HG03442 (cell line): Measurements from ENCODE around the gene RIMBP2.

Experiments used
- ATAC-seq: cut with Tn5 transposase; IDR thresholded peaks from one replicate; pipeline ENCODE4 v1.9.1; 2021; ENCODE audit warnings: mild to moderate bottlenecking, moderate library complexity; ENCODE audit not compliant: unreplicated experiment

The RIMBP2 gene

DNA sequence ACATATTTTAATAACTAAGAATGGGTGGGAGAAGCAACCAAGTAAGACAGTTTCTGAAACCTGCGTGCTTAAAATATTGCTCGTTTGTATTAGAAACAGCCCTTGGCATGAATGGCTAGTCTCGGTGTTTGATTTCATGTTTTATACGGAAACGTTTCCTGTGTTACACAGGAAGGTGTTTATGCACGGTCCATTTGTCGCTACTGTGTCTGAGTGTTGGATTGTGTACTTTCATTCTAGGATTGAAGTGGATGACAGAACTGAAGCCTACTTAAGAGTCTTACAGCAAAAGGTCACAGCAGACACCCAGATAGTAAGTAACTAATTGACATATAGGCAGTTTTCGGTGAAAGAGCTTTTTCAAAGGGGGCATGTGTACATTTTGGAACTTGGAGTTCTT is 358.9 kb downstream of the RIMBP2 start:
- no peak for ATAC-seq

DNA sequence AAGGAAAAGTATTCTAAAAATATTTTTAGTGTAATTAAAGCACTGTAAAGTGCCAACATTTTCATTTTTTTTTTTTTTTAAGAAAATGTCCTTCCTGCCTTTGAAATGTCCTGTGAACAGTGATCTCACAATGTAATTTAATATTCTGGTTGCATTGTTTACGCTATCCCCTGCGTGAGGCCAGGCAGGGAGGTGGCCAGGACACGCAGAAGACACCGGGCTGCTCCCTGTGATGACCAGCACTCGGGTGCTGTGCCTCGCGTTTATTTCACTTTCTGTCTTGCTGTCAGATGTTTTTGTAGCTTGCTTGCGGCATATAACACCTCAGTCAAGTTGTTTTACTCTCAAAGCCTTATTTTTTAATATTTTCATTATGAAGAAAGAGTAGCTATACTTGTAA is 359.9 kb downstream of the RIMBP2 start:
- ATAC-seq: no peak

DNA sequence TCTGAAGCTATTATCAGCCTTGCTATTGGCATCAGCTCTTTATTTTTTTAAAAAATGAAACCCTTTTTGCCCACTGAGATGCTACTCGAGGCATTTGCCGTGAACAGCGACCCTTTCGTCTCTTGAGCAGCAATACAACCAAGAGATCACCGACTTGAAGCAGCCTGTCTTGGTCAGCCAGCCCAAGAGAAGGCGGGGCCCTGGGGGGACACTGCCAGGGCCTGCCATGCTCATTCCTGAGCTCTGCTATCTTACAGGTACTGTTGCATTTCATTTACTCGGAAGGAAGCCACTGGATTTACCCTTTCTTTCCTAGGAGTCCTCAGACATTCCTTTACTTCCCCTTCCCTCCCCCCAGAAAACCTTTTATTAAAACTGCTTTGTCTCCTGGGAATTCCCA is 361.7 kb downstream of the RIMBP2 start:
- ATAC-seq: no peak

DNA sequence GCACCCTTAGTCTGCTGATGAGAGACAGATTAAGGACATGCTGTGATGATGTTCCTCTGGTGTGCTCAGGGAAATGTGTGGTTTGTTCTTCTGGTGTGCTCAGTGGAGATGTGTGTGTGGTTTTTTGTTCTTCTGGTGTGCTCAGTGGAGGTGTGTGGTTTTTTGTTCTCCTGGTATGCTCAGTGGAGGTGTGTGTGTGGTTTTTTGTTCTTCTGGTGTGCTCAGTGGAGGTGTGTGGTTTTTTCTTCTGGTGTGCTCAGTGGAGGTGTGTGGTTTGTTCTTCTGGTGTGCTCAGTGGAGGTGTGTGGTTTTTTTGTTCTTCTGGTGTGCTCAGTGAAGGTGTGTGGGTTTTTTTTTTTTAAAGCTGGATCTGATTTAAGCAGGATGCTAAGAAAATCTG is 363.0 kb downstream of the RIMBP2 start:
- no peak for ATAC-seq

DNA sequence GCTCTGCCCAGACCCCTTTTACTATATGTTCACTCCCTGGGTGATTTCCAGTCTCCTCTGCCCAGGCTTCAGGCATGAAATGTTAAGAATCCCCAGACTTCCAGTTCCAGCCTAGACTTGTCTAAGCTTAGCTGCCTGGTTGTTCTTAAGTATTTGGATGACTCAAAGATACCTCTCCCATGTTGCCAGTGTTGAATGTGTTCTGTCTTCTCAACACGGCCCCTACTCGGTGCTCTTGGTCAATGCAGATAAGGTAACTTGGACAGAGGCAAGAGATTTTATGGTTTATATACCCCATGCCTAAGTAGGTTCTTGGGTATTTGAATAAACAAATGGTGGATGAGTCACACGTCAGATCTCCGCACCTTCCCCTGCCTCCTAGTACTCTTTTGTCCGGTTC is 364.8 kb downstream of the RIMBP2 start:
- no peak for ATAC-seq

DNA sequence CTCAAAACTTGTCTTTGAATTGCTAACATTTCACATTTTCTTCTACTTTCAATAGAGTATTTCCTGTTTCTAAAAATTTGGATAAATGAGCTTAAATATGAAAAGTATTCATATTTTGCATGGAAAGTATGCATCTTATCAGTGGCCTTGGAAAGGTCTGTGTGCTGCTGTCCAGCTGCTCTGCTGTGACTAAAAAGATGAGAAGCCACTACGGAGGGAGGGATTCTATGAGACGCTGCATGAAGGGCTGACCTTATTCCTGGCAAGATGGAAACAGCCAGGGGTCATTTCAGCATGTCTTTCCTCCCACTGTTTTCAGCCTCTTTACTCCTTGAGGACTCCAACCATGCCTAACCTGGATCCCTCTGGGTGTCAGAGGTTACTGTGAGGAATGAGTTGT is 365.4 kb downstream of the RIMBP2 start:
- no peak for ATAC-seq

DNA sequence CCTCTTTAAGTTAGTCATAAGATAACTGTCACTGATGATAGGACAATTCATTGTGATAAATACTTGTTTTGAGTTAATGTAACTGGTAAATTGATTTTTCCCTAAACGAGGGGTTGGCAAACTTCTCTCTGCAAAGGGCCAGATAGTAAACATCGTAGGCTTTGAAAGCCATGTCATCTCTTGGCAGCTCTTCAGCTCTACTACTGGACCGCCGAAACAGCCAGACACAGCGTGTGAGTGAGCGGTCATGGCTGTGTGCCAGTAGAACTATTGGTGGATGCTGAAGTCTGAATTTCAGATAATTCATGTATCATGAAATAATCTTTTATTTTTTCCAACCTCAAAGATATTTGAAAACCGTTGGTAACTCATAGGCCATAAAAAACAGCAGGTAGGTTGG is 368.5 kb downstream of the RIMBP2 start:
- ATAC-seq: no peak
